ENCODE data around the gene AASDH.

AASDH gene

DNA sequence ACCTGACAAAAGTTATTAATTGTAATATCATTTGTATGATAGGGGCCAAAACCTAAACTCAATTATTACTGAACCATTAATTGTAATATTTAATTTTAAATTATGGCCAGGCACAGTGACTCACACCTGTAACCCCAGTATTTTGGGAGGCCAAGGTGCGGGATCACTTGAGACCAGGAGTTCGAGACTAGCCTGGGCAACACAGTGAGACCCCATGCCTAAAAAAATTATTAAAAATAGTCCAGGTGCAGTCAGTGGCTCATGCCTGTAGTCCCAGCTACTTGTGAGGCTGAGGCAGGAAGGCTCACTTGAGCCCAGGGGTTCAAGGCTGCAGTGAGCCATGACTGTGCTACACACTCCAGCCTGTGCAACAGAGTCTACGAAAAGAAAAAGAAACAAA is 30.1 kb upstream of the AASDH start:
- Histone ChIP-seq H3K79me2 (ENCODE audit: low read length) (peaks cover 99% of the 10 kb centered on the region), H3K4me3 (ENCODE audit: low read length) (no peak overlapping the region), H3K4me2 (ENCODE audit: low read depth, low read length) (no peak overlapping the region), H3K9me2 (replicated peaks; ENCODE audit: insufficient read depth, low read length) (no peaks in the 10 kb centered on the region), H3K9me3 (replicated peaks; ENCODE audit: insufficient read depth, low read length) (no peaks in the 10 kb centered on the region), H3K4me1 (ENCODE audit: low read length) (no peaks in the 10 kb centered on the region), H3F3A (ENCODE audit: insufficient read depth, low read length) (no peaks in the 10 kb centered on the region), H4K20me1 (ENCODE audit: insufficient read depth, low read length) (peaks cover 20% of the 10 kb centered on the region), H3K9ac (ENCODE audit: low read length) (no peak overlapping the region), H2AFZ (ENCODE audit: low read length) (no peak overlapping the region), H3K36me3 (replicated peaks; ENCODE audit: insufficient read depth, low read length) (no peaks in the 10 kb centered on the region), H3K27ac (ENCODE audit: low read length) (no peak overlapping the region), H3K27me3 (replicated peaks; ENCODE audit: insufficient read depth, low read length) (no peaks in the 10 kb centered on the region)
- TF ChIP-seq, protein P1, sequence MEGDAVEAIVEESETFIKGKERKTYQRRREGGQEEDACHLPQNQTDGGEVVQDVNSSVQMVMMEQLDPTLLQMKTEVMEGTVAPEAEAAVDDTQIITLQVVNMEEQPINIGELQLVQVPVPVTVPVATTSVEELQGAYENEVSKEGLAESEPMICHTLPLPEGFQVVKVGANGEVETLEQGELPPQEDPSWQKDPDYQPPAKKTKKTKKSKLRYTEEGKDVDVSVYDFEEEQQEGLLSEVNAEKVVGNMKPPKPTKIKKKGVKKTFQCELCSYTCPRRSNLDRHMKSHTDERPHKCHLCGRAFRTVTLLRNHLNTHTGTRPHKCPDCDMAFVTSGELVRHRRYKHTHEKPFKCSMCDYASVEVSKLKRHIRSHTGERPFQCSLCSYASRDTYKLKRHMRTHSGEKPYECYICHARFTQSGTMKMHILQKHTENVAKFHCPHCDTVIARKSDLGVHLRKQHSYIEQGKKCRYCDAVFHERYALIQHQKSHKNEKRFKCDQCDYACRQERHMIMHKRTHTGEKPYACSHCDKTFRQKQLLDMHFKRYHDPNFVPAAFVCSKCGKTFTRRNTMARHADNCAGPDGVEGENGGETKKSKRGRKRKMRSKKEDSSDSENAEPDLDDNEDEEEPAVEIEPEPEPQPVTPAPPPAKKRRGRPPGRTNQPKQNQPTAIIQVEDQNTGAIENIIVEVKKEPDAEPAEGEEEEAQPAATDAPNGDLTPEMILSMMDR (IDR thresholded peaks at IDR 0.05; ENCODE audit: low read length): no peak
- TF ChIP-seq EZH2phosphoT487 (IDR thresholded peaks at IDR 0.05; ENCODE audit: low read length): no peak
- TF ChIP-seq EZH2 (optimal IDR thresholded peaks at IDR 0.05; ENCODE audit: low read depth, low read length): no peak
- no peak for DNase-seq

- peaks cover 99% of the 10 kb centered on the region for H3K79me2 ChIP-seq (ENCODE audit: low read length)
- H3K4me1 ChIP-seq (ENCODE audit: low read length): no peaks in the 10 kb centered on the region
- no peak overlapping the region for H3K4me3 ChIP-seq (ENCODE audit: low read length)
- DNase-seq: no peak
- TF ChIP-seq, protein P1 (IDR thresholded peaks at IDR 0.05; ENCODE audit: low read length): no peak
- TF ChIP-seq EZH2phosphoT487 (IDR thresholded peaks at IDR 0.05; ENCODE audit: low read length): no peak
- TF ChIP-seq EZH2 (optimal IDR thresholded peaks at IDR 0.05; ENCODE audit: low read depth, low read length): no peak
- no peaks in the 10 kb centered on the region for H3F3A ChIP-seq (ENCODE audit: insufficient read depth, low read length)
- H2AFZ ChIP-seq (ENCODE audit: low read length): no peak overlapping the region
- peaks cover 20% of the 10 kb centered on the region for H4K20me1 ChIP-seq (ENCODE audit: insufficient read depth, low read length)
- no peak overlapping the region for H3K4me2 ChIP-seq (ENCODE audit: low read depth, low read length)
- H3K27me3 ChIP-seq (replicated peaks; ENCODE audit: insufficient read depth, low read length): no peaks in the 10 kb centered on the region
- H3K9me3 ChIP-seq (replicated peaks; ENCODE audit: insufficient read depth, low read length): no peaks in the 10 kb centered on the region
- H3K36me3 ChIP-seq (replicated peaks; ENCODE audit: insufficient read depth, low read length): no peaks in the 10 kb centered on the region
- H3K9ac ChIP-seq (ENCODE audit: low read length): no peak overlapping the region
- no peak overlapping the region for H3K27ac ChIP-seq (ENCODE audit: low read length)
- H3K9me2 ChIP-seq (replicated peaks; ENCODE audit: insufficient read depth, low read length): no peaks in the 10 kb centered on the region
Measured at GRCh38 chr4:56416349-56416748, 29.1 kb upstream of the AASDH start.

GRCh38 chr4:56414135-56414670 is 26.9 kb upstream of the AASDH start:
- Histone ChIP-seq H2AFZ (ENCODE audit: low read length) (no peak overlapping the region), H3K27me3 (replicated peaks; ENCODE audit: insufficient read depth, low read length) (no peaks in the 10 kb centered on the region), H3K27ac (ENCODE audit: low read length) (no peak overlapping the region), H3F3A (ENCODE audit: insufficient read depth, low read length) (no peaks in the 10 kb centered on the region), H3K4me1 (ENCODE audit: low read length) (no peaks in the 10 kb centered on the region), H3K36me3 (replicated peaks; ENCODE audit: insufficient read depth, low read length) (no peaks in the 10 kb centered on the region), H3K9ac (ENCODE audit: low read length) (no peak overlapping the region), H3K79me2 (ENCODE audit: low read length) (peaks cover 99% of the 10 kb centered on the region), H3K9me2 (replicated peaks; ENCODE audit: insufficient read depth, low read length) (no peaks in the 10 kb centered on the region), H3K9me3 (replicated peaks; ENCODE audit: insufficient read depth, low read length) (no peaks in the 10 kb centered on the region), H3K4me3 (ENCODE audit: low read length) (no peak overlapping the region), H3K4me2 (ENCODE audit: low read depth, low read length) (no peak overlapping the region), H4K20me1 (ENCODE audit: insufficient read depth, low read length) (peaks cover 10% of the 10 kb centered on the region; the same call in 1 of the 2 replicates)
- TF ChIP-seq EZH2phosphoT487 (IDR thresholded peaks at IDR 0.05; ENCODE audit: low read length) (no peak), EZH2 (optimal IDR thresholded peaks at IDR 0.05; ENCODE audit: low read depth, low read length) (no peak)
- TF ChIP-seq, protein P1 (IDR thresholded peaks at IDR 0.05; ENCODE audit: low read length): no peak
- DNase-seq: no peak

Measured in MM.1S (cell line).